NCI-H2081 treated with DMSO at 0.1 percent for 48 hours (cell line): ENCODE measurements around the gene CST9L.
"Not testable (repeated sequence)": the region's sequence is repeated elsewhere in the genome, so short reads cannot be mapped to it uniquely, and the experiment has no call there.

Source experiments
- DNase-seq: peaks from one replicate; lab custom pipeline; 2025; lab: John Stamatoyannopoulos, UW

Gene CST9L

DNA sequence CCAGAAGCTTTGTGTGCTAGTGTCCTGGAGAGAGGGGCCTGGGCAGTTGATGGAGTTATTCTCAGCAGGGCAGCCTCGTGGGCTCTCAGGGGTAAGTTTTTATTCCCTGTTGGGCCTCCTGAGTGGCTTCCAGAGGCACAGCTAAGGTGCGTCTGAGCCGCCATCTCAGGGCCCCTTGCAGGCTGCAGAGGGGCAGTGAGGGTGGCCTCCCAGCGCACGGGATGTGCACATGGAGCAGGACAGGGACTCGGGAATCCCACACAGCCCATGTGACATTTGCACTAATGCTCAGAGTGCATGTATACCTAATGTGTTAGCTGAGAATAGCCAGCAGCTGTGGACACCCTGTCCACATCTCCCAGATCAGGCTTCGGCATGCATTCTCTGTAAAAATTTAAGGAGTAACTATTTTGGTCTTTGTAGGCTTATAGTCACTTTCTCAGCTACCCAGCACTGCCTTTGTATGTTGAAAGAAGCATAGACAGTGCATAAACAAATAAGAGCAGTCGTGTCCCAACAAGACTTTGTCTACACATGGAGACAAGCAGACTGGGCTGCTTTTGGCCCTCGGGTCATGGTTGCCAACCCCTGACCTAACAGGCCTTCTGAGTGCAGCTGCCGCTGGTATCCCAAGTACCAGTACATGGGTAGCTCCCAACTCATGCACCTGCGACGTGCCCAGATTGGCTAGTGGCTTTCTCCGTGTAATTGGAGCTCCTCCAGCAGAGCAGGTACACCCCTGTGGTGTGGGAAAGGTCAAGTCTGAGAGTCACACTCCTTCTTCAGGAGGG lies 18.6 kb upstream of the CST9L start:
- DNase-seq = no peak

DNA sequence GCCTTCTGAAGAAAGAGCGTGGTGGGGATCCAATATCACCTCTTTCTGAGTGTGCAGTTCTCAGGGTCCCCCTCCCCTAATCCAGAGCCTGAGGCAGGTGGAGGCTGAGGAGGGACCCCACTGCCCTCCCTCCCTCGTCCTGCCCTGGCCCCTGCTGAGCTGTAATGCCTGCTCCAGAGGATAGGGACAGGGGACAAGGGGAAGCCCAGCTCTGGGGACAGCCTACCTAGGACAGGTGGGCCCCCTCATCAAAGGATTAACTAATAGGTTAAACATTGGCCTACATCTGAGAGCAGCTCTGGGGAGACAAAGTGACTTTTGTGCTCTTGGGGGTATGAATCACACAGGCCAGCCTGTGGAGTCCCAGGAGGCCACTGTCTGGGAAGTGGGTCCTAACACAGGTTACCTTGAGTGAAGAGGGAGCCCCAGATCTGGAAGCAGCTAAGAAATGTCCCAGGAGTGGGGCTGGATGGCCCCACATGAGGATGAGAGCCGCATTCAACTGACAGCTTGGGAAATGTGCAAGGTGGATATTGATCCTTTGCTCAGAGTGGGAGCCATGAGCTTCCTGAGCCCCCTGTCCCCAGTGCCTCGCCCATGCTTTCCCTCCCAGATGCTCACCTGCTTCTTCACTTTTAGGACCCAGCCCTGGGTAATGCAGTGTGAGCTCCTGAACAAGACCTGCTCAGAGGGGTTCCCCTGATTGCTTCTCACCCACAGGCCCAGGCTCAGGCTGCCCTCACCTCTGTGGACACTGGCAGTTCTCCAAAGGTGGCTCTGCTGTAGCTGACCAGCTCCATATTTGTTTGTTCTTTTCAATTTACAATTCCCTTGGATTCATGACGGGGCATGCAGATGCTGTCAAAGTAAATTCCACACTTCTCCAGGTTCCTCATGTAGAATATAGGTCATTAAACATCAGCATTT lies 17.8 kb upstream of the CST9L start:
- no peak for DNase-seq

DNA sequence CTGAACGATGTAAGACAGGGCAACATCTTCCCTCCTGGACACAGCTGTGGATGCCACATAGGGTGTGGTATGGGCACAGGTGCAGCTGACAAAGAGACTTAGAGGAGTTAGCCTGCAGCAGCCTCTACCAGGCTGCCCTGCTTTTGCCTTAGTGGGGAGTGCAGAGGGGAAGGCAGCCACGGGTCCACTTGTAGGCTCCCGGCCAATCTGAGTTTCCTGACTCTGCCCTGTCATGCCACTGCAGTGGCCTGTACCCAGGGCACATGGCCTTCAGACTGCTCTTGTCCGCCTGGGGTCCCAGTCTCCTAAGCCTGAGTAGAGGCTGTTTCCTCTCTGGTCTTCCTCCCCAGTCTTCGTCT lies 17.1 kb upstream of the CST9L start:
- no peak for DNase-seq

DNA sequence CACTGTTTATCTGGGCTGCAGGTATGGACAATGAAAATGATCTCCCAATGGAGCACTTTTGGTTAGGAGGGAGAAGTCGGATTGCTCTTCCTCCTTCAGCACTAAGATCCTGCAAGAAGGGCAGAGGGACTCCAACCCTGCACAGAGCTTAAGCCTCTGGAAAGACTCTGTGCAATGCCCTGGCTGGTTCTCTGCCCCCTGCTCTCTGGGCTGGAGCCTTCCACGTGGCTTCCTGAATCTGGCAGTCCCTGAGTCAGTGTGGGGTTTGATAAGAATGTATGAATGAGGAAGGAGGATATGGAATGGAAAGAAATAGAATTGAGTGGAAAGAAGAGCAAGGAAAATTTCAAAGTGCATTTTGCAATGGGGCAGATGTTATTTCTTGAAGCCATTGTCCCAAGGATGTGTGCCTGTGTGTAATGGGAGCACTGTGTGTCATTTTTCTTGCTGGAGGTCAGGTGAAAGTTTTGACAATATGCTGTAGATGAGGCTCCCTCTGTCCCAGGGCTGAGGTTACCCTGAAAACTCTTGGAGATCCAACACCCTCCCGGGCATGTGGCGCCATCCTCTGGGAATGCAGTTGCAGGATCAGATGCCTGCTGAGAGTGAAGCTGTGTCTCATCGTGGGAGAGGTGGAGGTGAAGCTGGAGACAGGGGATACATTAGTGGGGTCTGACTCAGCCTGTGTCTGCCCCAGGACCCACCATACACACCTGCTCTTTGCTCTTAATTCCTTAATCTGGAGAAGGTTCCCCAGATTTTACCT lies 16.3 kb upstream of the CST9L start:
- DNase-seq = no peak

GRCh38 chr20:23583526-23583925 lies 15.2 kb upstream of the CST9L start:
- no peak for DNase-seq

DNA sequence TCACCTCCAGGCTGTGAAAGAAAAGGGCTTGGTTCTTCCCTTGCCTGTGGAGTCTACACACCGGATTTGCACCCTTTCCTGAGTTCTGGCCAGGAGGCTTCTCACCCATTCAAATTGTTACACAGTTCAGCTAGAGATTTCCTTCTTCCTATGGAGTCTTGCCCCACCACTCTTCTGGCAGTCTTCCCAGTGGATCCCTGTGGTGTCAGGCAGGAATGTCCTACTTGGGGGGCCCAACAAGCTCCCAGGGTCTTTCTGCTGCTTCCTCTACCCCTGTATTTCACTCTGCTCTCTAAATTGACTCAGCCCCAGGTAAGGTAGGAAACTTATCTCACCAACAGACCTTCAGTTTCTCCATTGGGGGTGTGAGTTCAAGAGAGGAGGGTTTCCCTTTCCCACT lies 14.0 kb upstream of the CST9L start:
- no peak for DNase-seq

DNA sequence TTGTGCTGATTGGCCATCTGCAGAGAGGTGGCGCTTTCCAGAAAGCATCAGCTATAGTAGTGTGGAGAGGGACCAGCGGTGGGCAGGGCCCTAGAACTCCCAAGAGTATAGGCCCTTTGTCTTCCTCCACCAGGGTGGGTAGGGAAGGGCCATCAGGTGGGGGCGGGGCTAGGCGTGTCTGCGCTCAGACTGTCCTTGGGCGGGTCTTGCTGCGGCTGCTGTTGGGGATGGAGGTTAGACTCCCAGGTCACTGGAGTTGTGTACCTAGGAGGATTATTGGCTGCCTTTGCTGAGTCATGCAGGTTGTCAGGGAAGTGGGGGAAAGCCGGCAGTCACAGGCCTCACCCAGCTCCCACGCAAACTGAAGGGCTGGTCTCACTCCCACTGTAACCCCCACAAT lies 13.5 kb upstream of the CST9L start:
- not testable (repeated sequence) for DNase-seq

DNA sequence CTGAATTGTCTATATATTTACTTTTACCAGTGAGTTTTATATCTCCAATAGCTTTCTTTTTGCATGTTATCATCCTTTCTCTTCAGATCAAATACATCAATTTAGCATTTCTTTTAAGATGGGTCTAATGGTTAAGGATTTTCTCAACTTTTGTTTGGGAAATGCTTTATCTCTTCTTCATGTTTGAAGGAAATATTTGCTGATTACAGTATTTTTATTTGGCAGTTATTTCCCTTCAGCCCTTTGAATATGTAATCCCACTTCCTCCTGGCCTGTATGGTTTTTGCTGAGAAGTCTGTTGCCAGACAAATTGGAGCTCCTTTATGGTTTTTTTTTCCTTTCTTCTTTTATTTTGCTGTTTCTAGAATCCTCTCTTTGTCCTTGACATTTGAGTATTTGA lies 6.7 kb upstream of the CST9L start:
- DNase-seq = no peak

DNA sequence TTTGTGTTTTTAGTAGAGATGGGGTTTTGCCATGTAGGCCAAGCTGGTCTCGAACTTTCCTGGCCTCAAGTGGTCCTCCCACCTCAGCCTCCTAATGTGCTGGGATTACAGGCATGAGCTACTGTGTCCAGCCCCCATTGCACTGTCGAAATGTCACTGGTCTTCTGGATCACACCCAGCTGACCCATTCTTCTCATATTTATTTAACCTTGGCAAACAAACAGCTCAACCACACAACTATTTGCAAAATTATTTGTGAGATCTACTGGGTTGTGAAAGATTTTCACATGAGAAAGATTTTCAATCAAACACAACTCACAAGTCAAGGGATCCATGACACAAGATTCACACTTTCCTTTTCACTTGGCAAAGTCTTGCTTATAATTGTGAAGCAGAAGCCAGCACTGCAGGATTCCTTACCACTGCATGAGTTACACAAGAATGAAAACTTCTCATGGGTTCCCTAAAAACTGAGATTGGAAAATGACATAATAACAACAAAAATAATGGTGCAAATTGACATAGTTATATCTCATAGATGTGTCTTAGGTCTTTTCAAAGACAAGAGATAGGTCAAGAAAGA lies 2.0 kb upstream of the CST9L start:
- DNase-seq = no peak

GRCh38 chr20:23569570-23569969 lies 1.3 kb upstream of the CST9L start:
- no peak for DNase-seq

GRCh38 chr20:23568971-23569330 lies 667 bp upstream of the CST9L start:
- no peak for DNase-seq

DNA sequence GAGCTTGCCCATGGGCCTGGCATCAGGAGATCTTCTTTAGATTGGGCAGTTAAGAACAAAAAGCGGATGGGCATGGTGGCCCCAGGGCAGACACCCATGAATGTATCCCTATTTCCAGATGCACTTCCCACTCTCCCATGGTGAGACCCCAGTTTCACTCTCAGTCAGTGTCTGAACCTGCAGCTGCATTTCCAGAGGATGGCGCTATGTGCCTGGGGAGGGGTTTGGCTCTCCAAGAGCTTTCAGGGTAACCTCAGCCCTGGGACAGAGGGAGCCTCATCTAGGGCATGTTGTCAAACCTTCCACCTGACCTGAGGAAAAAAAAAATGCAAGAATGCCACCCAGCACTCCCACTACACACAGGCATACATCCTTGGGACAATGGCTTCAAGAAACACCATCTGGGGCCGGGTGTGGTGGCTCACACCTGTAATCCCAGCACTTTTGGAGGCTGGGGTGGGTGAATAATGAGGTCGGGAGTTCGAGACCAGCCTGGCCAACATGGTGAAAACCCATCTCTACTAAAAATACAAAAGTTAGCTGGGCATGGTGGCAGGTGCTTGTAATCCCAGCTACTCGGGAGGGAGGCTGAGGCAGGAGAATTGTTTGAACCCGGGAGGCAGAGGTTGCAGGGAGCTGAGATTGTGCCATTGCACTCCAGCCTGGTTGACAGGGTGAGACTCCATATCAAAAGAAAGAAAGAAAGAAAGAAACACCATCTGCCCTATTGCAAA lies 1.9 kb downstream of the CST9L start:
- no peak for DNase-seq

GRCh38 chr20:23565503-23566045 lies 2.7 kb downstream of the CST9L start:
- DNase-seq = no peak

GRCh38 chr20:23564927-23565326 lies 3.4 kb downstream of the CST9L start:
- no peak for DNase-seq

DNA sequence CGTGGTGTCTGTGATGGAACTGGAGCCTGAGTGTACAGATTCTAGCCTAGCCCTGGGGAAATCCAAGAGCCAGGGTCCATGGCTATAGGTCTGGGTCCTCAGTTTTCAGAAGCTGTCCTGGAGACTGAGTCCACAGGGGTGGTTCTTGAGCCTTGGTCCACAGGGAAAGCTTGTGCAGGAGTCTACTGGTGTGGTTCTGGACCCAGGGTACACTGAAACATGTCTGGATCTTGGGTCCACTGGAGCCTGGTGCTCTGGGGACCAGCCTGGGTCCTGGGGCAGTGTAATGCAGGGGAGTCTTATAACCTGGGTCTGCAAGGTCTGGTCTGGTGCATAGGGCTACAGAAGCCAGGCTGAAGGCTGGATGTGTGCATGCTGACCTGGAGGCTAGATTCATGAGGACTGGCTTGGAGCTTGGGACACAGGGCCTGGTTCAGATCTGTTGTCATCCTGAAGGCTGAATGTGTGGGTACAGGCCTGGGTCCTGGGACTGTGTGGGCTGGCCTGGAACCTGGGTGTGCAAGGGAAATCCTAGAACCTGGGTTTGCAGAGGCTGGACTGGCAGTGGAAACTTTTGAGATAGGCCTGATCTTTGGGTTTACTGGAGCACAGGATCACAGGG lies 5.5 kb downstream of the CST9L start:
- no peak for DNase-seq

DNA sequence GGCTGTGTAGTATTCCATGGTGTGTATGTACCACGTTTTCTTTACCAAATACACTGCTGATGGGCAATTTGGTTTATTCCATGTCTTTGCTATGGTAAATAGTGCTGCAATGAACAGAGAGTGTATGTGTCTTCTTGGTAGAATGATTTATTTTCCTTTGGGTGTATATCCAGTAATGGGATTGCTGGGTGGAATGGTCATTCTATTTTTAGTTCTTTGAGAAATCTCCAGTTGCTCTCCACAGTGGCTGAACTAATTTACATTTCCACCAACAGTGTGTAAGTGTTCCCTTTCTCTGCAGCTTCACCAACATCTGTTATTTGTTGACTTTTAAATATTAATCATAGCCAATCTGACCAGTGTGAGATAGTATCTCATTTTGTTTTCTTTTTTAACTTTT lies 13.9 kb downstream of the CST9L start:
- DNase-seq = no peak

- DNase-seq = no peak
Measured at GRCh38 chr20:23551786-23552185, 16.5 kb downstream of the CST9L start.

DNA sequence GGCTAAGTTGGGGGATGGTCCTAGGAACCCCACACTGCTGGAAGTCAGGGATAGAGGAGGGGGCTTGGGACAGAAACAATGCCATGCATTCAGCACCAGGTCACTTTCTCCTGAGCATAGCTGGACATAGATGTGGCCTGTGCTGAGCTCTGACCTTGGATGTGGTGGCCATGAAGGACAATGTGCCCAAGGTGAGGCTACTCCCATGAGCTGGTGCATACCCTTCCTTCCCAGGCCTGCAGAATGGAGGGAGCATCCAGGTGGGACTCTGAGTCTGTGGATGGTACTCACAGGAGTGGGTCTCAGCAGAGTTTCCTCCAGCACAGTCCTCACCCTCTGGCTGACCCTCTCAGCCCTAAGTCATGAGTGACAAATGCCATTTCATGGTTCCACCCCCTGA lies 16.9 kb downstream of the CST9L start:
- no peak for DNase-seq

DNA sequence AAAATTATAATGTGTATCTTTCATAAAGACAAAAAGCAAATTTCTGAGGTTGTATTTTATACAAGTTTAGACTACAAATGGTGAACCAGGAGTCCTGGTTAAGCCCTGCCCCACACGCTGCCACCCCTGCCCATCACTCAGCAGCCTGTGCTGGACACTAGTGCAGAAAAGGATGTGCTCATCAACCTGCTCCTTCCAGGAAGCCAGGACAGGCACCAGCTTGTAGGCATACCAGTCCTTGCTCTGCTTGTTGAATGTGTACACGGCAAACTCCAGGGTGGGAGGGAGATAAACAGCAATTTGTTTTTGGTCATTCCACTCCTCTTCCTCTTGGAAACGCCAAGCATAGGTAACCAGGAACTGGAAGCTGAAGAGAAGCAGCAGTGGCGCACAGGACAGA lies 18.1 kb downstream of the CST9L start:
- DNase-seq = no peak

DNA sequence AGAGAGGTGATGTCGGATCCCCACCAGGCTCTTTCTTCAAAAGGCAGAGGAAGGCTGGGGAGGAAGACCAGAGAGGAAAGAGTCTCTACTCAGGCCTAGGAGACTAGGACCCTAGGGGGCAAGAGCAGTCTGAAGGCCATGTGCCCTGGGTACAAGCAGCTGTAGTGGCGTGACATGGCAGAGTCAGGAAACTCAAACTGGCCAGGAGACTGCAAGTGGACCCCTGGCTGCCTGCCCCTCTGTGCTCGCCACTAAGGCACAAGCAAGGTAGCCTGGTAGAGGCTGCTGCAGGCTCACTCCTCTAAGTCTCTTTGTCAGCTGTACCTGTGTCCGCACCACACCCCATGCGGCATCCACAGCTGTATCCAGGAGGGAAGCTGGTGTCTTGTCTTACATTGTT lies 19.9 kb downstream of the CST9L start:
- no peak for DNase-seq

GRCh38 chr20:23547613-23548012 lies 20.7 kb downstream of the CST9L start:
- DNase-seq = no peak
